ENCODE results near the gene C10orf95. TPM values are rescaled to one million over a fixed set of nuclear protein-coding genes. Genes with fewer than 3 reads are reported as not detected.

Gene C10orf95
- total RNA-seq, result 0.69 TPM

GRCh38 chr10:102451105-102451969 is at the start of gene C10orf95:
TSS of gene C10orf95 (minus strand) at chr10:102451543. CDS start at chr10:102451093, 450 bp downstream.

GRCh38 chr10:102432162-102432950 is 19.0 kb downstream of the C10orf95 start, which contains the start of gene CUEDC2:
TSS of gene CUEDC2 (minus strand) at chr10:102432574. CDS start at chr10:102425188, 7,386 bp downstream.

GRCh38 chr10:102420714-102421506 is 30.4 kb downstream of the C10orf95 start, which contains the start of gene FBXL15:
TSS of gene FBXL15 (plus strand) at chr10:102420836. CDS start at chr10:102421130, 294 bp downstream.

GRCh38 chr10:102418622-102419268 is 32.6 kb downstream of the C10orf95 start, which contains the start of gene PSD:
TSS of gene PSD (minus strand) at chr10:102418785. CDS start at chr10:102417038, 1,747 bp downstream.

Small RNA genes lying within 50 kb of the gene (small RNA-seq; reads per million reads assigned to genes)
- 417 reads per million, percentile 98 among the genes with 10 or more reads in this experiment for gene MIR146B

Other genes starting within 250 kb of the C10orf95 start
- gene ELOVL3, start 225.2 kb downstream of the C10orf95 start, total RNA-seq, result 0.92 TPM
- gene PITX3, start 210.0 kb downstream of the C10orf95 start, total RNA-seq, result 0.69 TPM
- gene GBF1, start 206.0 kb downstream of the C10orf95 start, total RNA-seq, result 31.8 TPM
- gene NFKB2, start 55.8 kb downstream of the C10orf95 start, total RNA-seq, result 1.6 TPM
- 108 TPM for gene PSD, start 32.8 kb downstream of the C10orf95 start, total RNA-seq
- 19.4 TPM for gene FBXL15, start 30.7 kb downstream of the C10orf95 start, total RNA-seq
- 53.7 TPM for gene CUEDC2, start 19.0 kb downstream of the C10orf95 start, total RNA-seq
- gene ACTR1A, start 51.2 kb upstream of the C10orf95 start, total RNA-seq, result 183 TPM
- 4.8 TPM for gene SUFU, start 52.4 kb upstream of the C10orf95 start, total RNA-seq
- 50.1 TPM for gene TRIM8, start 192.9 kb upstream of the C10orf95 start, total RNA-seq